ENCODE measurements around the gene ZNF277. TPM values are rescaled to one million over a fixed set of nuclear protein-coding genes. Genes with fewer than 3 reads are reported as not detected.

ZNF277 gene
- total and polyA plus RNA-seq, 2 donors (not counting 3 experiments of a cell fraction or from before 2014, with no cell fraction given) = 7.8 to 22.6 TPM

GRCh38 chr7:112266141-112266540 is 59.6 kb downstream of the ZNF277 start:
- dilution Hi-C loops (cut with MboI; ENCODE audit: extremely low pct_ligation_motif_present, low sequenced_read_pairs) (no loop called here), intact Hi-C loops (cut with micrococcal nuclease) (no loop called here)
- DNase-seq (ENCODE audit: low read depth, low spot score) (no peak), FAIRE-seq (no peak)
- no peaks in the 10 kb centered on the region for H3K4me1 ChIP-seq (ENCODE audit: control insufficient read depth, extremely low read depth, insufficient read depth, low read length)
- TF ChIP-seq POLR2A (IDR thresholded peaks at IDR 0.05; ENCODE audit: low read depth, low read length) (no peak), CTCF (IDR thresholded peaks at IDR 0.05; ENCODE audit: extremely low read depth in 1 of 2, insufficient read depth in 1 of 2, low read depth in 1 of 2, low read length in 2 of 2) (no peak), MYC (IDR thresholded peaks at IDR 0.05; ENCODE audit: low read depth, low read length) (no peak), GATA2 (IDR thresholded peaks at IDR 0.05; ENCODE audit: insufficient read depth, insufficient read length, low read depth, low read length) (no peak), JUN (IDR thresholded peaks at IDR 0.05; ENCODE audit: borderline replicate concordance, insufficient read depth, insufficient read length, low read depth) (no peak), EZH2 (IDR thresholded peaks at IDR 0.05; ENCODE audit: borderline replicate concordance, low read depth, low read length, severe bottlenecking) (no peak), POLR2AphosphoS5 (IDR thresholded peaks at IDR 0.05; ENCODE audit: insufficient read depth, low read depth, low read length) (no peak), FOS (IDR thresholded peaks at IDR 0.05; ENCODE audit: borderline replicate concordance, insufficient read depth, low read length) (no peak), MAX (IDR thresholded peaks at IDR 0.05; ENCODE audit: insufficient read depth, insufficient read length) (no peak)
- no peak overlapping the region for H3K27ac ChIP-seq (ENCODE audit: insufficient read depth, low read depth, low read length)
- ChIA-PET CTCF (interaction anchor here (0.5 kb wide), 1 partner anchor 428 kb away, joined by 3 read pairs; no protein-coding TSS in a partner anchor), POLR2A (no interaction called here)
- no peaks in the 10 kb centered on the region for H3K27me3 ChIP-seq (ENCODE audit: control insufficient read depth in 2 of 2, insufficient read depth in 2 of 2, low read length in 2 of 2)
- no peak overlapping the region for H3K9ac ChIP-seq (replicated peaks; ENCODE audit: extremely low read depth, insufficient read depth, low read length)
- H3K9me1 ChIP-seq (replicated peaks; ENCODE audit: control insufficient read depth, extremely low read depth, insufficient read depth, low read length) = no peaks in the 10 kb centered on the region
- no TSS peak for BruUV-seq (replicated peaks)
- H3K36me3 ChIP-seq (ENCODE audit: control insufficient read depth in 2 of 2, extremely low read depth in 1 of 2, insufficient read depth in 2 of 2, low read length in 2 of 2) = no peaks in the 10 kb centered on the region
- no peaks in the 10 kb centered on the region for H3K79me2 ChIP-seq (ENCODE audit: control insufficient read depth, insufficient read depth, low read length)
- H2AFZ ChIP-seq (ENCODE audit: low read depth, low read length) = no peak overlapping the region
- no peaks in the 10 kb centered on the region for H3K9me3 ChIP-seq (replicated peaks; ENCODE audit: control insufficient read depth, insufficient read depth, low read length)
- no peak overlapping the region for H3K4me3 ChIP-seq (replicated peaks in 1 of 3; ENCODE audit: insufficient read depth in 1 of 3, low read depth in 1 of 3, low read length in 3 of 3)
- H4K20me1 ChIP-seq (replicated peaks; ENCODE audit: control insufficient read depth, extremely low read depth, insufficient read depth, low read length) = no peaks in the 10 kb centered on the region
- no peak overlapping the region for H3K4me2 ChIP-seq (ENCODE audit: insufficient read depth, low read length)

Measured in endothelial cell of umbilical vein (primary cell).